DMS79 (cell line): ENCODE results near the gene TFDP2.
A peak's percentile ranks its signal among the peaks of the same experiment; 100 is the strongest.

ENCODE experiments used
- DNase-seq: peaks from one replicate; lab custom pipeline; 2025; lab: John Stamatoyannopoulos, UW

TFDP2 gene

DNA sequence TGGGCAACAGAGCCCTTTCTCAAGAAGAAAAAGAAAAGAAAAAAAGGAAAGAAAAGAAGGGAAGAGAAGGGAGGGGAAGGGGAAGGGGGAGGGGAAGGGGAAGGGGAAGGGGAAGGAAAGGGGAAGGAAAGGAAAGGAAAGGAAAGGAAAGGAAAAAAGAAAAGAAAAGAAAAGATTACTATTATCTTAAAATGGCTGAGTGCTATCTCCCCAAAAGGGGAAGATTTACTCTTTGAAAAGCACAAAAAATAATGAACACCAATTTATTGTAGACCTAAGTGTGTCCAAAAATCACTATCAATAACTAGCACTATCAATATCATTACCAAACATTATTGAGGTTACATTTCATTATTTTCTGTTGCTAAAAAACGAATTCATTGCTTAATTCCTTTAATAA lies 183.9 kb downstream of the TFDP2 start:
- no peak for DNase-seq

DNA sequence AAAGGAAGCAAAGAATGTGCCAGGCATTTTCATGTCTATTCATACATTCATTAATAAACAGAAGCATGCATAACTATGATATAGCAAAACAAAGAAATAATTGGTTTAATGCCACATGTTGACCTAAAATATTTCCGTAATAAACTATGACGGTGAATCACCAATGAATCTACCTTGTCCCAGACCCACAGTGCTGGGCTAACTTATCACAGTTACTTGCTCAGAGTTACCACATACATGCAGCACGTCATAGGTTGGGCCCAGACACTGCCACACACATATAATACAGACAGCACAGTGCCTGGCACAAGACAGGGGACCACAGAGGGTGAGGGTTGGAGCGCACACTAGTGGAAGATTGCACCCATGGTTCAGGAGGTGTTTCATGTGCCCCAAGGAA lies 186.0 kb downstream of the TFDP2 start:
- DNase-seq = no peak

DNA sequence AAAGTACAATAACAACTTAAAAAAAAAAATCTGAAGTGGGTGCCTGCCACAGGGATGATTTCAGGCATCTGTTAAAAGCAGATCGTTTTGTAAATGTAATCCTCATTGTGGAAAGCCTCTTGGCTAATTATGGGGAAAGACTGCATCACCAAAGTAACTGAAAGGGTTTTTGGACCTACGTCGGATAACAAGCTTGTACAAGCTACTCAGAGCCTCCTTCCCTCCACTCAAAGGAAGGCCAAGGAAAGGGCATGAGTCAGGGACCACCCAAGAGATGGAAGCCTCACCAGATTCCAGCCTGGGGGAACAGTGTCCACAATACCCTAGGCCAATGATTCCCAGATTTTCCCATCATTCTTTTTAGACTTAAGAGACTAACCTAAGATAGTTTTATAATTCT lies 188.6 kb downstream of the TFDP2 start:
- no peak for DNase-seq

DNA sequence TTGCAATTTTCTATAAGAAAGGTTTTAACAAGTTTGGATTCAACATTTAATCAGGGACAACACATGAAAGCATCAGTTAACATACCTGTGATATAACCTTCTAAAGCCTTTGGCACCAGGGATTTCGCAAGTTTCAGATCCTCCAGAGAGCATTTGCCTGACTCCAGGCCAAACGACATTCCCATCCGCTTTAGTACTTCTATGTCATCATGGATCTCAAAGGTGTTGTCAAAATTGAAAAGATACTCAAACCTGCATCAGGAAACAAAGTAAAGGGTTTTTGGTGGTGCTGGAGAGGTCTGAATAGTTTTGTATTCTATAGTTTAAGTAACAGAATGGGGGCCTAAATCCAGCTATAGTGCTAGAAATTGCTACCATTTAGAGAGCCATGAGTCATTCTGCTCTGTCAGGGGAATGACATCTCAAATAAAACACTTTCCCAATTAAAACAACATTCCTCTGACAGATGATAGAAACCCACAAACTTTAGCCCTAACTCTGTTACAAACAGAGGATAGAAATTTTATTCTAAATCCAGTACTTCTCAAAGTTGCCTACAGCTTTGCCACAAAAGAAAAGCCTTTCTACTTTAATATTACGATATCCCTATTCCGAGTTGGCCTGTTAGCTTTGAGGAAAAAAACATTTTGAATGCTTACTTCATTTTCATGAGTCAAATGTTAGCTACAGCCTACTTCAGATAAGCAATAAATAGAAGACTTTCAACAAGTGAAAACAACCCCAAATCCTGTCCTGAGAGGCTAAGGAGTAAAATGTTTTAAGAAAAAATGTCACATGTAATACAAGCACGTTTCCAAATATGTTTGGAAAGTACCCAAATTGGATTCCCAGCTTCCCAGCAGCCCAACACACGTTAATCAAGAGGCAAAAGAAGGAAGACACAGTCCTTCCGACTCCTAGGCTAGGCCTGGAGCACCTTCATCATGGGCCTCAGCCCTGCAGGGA lies 189.5 kb downstream of the TFDP2 start:
- DNase-seq = no peak

DNA sequence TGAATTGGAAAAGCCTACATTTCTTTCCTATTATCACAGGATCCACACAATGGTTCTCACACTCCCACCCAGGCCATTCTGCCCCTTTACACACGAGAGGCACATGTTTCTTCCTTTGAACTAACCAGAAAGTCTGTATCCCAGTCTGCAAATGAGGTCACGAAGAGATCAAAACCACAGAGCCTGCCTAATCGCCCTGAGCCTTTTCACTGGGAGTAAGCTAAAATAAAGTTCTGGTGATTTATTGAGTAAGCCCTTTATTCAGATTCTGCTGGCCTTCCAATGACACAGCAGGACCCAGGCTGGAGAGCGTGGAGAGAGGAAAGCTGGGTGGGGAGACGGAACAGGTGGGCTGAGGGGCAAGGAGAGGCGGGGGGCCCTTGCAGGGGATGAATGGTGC lies 194.2 kb downstream of the TFDP2 start:
- DNase-seq = no peak

DNA sequence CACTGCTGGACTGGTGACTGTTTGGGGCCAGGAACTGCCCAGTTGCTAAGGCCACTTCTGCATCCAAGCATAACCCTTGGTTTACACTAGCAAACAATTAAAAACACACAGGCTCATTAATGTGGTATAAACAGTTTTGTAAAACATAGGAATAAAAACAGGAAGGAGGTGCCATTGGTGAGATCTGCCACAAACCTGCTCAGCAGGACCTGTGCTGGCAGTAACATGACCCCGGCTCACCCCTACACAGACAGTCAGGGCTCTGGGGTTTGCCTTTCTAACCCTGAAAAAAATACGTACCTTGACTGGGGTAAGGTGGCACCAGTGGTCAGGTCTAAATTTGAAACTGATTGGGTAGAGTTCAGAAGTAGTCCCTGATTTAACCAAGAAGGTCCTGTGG lies 196.7 kb downstream of the TFDP2 start:
- no peak for DNase-seq

DNA sequence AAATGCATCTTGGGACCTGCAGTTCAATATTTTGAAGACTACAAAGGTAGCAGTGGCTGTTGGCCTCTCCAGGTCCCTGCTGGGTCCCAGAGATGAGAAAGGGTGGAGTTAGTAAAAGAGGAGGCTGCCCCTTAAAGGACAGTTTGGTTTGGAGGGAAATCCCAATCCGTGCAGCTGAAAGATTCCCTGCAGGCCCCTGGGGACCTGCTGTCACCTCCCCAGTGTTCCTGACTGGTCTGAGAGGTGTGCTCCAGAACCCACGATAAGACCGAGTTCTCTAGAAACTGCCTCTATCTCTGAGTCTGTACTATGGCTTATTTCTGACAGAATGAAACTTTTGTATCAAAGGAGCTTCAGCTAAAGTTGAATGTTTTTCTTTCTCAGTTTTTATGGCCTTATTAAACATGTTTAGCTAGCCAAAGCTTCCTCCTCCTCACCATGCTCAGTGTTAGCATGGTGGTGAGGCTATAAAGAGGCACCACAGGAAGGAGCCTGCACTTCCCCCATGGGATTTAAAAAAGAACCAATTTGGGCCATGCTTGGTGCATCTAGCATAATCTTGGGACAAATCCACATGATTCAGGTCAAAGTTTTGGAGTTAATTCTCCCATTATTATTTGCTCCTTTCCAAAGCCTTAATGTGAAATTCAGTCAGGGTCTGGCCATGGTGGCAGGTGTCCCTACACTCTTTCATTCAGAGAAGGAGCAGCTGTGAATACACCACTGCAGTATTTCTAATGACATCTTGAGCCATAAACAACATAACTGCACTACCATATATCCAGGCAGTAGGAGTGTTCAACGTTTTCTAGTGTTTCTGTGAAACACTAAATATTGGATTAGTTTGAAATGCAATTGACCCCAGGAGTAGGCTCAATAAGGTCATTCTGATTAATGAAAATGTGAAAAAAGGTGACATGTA lies 198.5 kb downstream of the TFDP2 start:
- DNase-seq = no peak

DNA sequence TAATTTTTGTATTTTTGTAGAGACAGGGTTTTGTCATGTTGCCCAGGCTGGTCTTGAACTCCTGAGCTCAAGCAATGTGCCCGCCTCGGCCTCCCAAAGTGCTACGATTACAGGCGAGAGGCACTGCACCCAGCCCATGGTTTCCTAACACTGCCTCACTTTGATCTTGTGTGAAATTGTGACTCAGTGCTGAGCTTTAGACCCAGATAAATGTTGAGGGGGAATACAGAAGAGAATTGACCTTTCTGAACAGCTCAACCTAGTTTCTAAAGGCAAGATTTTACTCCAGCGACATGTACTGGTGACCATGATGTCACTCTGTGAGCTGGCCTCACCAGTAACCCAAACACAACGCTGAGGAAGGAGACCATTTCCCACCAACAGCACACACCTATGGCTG lies 199.4 kb downstream of the TFDP2 start:
- no peak for DNase-seq

DNA sequence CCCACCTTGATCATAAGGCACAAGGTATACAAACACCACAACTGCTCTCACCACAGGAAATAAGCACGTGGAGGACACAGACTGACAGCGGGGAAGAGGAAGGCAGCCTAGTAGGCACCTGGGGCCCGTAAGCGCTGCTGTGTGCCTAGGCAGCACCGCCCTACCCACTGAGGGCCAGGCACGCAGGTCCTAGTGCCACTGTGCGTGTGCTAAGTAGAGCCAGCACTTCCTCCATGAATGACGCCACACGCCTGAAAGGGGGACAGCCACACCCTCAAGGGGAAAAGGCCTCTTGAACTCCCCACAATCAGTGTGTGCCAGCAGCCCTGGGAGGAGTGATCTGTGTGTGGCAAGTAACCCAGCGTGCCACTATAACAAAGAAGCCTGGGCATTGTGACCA lies 199.9 kb downstream of the TFDP2 start:
- no peak for DNase-seq

DNA sequence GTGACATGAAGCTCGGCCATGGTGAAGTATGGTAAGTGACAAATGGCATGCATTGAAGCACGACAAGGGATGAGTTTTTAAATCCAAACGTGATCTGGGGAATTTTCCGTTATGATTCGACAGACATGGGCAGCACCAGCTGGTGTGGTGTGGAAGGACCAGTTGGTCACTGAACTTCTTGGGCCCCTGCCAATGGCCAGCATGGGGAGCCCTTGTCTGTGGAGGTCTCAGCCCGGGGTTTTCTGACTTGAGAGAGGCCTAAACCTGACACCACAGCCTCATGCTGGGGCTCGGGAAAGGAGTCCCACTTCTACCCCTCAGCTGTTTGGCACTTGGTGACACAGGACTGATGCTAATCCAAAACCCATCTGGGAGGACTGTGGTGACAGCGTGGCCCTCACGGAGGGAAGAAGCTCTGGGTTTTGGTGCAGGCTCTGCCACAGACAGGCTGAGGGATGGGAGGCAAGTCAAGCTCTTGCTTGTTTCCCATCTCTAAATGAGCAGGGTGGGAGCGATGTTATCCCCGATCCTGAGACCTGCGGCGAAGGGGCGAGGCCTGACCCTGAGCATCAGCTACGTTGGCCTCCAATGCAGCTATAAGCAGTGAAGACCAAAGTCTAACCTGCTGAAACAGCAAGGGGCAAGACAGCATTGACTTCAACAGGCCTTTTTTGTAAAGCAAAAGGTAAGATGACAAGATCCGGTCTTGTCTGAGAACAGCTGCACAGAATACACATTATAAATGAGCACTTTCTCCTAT lies 203.4 kb downstream of the TFDP2 start:
- DNase-seq = no peak

DNA sequence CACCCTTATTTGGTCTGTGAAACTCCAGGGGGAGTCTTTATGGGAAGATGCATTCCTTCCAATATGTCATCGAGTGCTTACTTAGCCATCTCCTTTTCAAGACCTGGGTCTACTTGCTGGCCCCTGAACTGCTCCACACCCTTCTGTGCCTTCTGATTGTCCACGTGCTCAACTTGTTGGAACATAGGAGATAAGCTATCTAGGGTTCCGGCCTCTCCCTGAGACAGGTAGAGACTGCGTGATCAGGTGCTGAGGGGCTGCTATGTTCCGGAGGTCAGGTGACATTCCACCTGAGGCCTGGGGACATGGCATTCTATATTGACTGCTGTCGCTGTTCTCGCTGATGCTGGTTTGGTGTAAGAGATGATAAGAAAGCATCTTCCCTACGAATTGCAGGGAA lies 207.3 kb downstream of the TFDP2 start:
- no peak for DNase-seq

DNA sequence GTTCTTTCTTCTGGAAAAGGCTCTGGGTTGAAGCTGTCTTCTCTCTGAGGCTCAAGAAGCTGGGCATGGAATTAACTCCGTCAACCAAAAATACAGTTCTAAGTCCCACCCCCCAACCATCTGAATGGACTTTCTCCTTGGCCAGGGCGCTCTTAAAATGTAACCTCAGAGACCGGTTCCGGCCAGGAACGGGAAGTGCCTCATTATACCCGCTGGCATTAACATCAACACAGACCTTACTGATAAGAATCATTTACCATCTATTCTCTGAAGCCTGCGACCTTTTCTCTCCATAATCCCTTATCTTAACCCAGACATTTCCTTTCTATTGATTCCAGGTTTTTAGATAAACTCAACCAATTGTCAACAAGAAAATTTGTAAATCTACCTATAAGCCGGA lies 208.3 kb downstream of the TFDP2 start:
- DNase-seq = no peak

DNA sequence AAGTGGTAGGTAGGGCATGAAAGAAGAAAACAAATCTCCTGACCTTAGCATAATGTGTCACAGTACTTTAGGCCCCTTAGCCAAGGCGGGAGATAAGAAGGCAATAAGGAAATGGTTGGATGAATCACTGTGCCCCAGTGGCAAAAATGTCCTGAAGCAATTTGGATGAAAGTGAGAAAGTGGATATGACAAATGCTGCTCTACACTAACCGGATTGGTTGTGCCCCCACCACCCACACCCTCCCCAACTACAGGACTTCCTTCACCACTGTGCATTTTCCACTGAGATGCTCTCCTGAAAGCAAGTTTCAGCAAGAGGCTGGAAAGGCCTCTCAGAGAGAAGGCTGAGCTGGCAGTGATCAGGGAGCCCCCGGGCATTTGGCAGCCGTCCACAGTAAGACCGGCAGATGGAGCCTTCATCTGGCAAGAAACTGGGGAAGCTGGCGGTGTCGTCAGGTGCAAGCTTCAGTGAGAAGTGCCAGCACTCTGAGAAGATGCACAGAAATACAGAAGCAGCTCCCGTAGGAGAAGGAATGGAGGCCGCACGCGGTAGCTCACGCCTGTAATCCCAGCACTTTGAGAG lies 209.1 kb downstream of the TFDP2 start:
- peak; percentile 95 for DNase-seq

DNA sequence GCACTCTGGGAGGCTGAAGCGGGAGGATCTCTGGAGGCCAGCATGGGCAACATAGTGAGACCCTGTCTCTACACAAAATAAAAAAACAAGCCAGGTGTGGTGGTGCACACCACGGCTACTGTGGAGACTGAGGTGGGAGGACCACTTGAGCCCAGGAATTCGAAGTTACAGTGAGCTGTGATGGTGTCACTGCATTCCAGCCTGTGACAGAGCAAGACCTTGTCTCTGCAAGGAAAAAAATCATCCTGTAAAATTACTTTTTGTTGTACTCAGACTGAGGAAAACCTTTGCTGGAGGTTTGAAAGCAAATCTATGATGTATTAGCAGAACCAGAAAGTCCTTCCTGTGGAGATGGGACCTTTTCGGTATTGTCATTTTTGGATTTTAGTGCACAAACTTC lies 209.6 kb downstream of the TFDP2 start:
- DNase-seq = peak; percentile 16

DNA sequence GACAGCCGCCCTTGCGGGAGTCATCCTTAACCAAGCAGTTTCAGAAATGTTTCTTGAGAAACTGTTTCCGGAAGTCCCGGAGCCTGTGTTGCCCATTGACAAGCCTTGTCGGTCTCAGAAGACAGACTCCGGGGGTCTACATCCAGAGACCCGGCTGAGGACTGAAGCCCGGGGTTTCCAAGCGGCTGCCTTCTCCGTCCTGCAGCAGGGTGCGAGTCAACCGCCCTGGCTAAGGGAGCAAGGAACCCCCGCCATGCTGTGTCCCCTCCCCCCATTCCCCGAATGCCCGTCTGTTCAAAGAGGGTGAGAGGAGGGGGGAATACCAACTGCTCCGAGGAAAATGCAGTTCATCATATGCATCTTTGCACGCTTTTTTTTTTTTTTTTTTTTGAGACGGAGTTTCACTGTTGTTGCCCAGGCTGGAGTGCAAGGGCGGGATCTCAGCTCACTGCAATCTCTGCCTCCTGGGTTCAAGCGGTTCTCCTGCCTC lies 211.3 kb downstream of the TFDP2 start:
- DNase-seq = no peak

DNA sequence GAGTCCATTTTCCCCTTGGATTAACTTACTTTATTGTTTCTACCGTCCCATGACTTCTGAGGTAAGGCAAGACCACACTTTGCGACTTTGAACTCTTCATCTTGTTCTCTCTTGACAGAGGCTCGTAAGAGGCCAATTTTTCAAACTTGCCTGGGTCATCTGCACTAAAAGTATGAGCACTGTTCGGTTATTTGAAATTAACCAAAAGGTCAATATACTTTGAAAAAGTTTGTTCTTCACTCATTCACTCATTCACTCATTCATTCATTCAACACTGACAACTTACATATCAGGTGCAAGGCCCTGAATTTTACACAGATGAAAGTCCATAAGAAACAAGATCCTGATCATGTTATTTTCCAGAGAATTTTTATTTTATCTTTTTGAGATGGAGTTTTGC lies 215.0 kb downstream of the TFDP2 start:
- no peak for DNase-seq

DNA sequence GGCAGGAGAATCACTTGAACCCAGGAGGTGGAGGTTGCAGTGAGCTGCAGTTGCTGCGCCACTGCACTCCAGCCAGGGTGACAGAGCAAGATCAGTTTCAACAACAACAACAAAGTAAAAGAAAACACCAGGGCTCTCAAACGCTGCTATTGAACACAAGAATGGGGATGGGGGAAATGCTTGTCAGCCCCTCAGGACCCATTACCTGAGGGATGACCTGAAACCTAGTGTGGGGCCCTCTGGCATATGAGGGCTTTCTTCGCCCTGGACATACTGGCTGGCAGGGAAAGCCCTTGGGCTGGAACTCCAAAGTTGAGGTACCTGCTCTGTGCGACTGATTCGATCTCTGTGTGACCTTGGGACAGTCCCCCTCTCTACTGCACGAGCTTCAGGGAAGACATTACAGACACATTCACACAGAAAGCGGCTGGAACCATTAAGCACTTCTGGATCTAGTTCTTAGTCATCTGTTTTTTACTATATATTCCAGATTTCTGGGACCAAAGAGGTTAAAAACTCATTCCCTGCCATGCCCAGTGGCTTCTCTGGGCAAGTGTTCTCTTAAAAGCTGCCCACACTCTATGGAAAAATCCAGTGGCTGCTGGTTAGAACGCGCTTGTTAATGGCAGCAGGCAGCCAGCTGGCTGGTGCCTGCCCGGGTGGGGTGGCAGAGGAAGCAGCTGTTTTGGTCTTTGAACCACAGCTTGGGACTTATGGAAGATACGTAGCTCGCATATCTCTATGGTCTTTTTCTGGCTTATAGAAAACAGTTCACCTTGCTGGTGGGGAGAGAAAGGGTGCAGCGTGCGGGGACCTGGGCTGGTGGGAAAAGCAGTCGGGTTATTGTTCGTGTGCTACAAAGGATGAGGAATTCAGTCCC lies 215.7 kb downstream of the TFDP2 start:
- no peak for DNase-seq

DNA sequence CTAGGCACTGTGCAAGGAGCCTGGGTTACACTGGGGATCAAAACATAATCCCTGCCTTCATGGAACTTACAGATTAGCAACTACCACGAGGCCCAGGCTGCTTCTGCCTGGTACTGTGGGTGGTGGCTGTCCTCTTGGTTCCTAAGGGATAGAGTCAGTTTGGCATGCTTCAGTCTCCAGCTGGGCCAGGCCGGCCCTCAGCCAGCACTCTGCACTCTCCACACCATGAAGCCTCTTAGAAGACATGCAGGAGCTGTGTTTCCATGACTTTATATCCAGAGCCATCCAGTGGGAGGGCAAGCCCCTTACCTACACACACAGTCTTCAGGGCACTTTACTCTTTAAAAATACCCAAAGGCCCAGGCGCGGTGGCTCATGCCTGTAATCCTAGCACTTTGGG lies 218.5 kb downstream of the TFDP2 start:
- DNase-seq = no peak

DNA sequence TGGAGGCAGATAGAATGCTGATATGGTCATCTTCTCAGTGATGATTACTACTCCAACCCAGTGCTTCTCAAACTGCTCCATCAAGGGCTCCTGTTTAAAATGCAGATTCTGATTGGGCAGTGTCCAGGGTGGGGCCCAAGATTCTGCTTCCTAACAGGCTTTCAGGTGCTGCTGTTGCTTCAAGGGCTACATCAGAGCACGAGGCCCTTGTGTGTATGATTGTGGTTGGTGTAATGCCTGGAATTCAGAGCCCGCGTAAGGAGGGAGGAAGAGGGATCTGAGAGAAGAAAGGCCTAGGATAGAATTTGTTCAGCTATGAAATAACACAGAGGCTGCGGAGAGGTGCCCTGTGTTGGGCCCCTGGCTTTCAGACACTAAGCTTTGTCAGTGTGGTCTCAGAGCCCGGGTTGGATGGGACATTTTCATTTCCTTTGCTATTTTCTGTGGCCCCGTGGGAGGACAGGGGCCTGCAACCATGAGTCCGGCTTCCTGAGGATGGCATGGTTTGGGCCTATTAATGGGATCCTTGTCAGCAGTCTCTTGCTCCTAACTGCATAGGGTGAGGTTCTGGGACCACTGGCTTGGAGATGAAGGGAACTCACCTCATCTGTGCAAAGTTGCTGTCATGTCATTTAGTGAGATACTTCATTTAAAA lies 219.9 kb downstream of the TFDP2 start:
- DNase-seq = no peak

DNA sequence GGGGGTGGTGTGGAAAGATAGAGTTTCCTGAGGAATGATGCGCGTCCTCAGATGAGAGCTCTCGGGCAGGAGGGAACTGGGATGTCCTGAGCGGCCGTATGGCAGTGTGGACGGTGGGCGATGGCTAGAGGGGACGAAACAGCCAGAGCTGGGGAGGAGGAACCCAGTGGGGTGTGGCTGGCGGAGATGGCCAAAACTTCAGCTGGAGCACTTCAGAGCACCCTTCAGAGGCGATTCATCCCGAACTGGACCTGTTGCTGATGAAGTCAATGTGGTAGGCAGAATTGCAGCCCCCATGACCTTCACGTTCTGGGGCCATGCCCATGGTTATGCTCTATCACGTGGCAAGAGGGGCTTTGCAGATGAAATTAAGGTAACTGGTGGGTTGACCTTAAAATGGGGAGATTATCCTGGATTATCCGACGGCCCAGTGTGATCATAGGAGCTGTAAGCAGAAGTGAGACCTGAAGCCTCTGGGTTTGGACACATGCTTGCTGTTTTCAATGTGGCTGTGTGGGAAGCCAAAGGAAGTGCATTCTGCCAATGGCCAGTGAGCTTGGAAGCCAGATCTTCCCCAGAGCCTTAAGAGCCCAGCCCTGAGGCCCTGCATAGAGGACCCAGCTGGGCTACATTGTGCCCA lies 220.6 kb downstream of the TFDP2 start:
- DNase-seq = no peak
